Common myeloid progenitor, CD34-positive (primary cell): ENCODE results near the gene CD3G.

Experiments
- CTCF ChIA-PET: fragments of 350-600 bp; sonication (Branson Sonifier 250); formaldehyde crosslinking; loops from one replicate; lab custom pipeline; 2021; ENCODE audit warnings: antibody characterized with exemption; lab: Charles Lee
- POLR2A ChIA-PET: fragments of 350-600 bp; sonication (Branson Sonifier 250); formaldehyde crosslinking; loops from one replicate; lab custom pipeline; 2021; ENCODE audit warnings: antibody characterized with exemption; lab: Charles Lee
- DNase-seq, 3 donors: peaks; one replicate each; pipeline versions ENCODE4 v3.0.0 to v3.0.0-alpha.2; 2013
- H3K27ac ChIP-seq, 2 experiments: 1 replicate in 1 of 2; 2 replicates in 1 of 2; pipeline ENCODE4 v1.7.0; 2013; ENCODE audit warnings: inconsistent platforms in 2 of 2, low read length in 2 of 2, mild to moderate bottlenecking in 2 of 2, low read depth in 1 of 2, moderate library complexity in 1 of 2; ENCODE audit not compliant: severe bottlenecking in 2 of 2, insufficient read depth in 1 of 2, poor library complexity in 1 of 2
- H3K27me3 ChIP-seq, 5 experiments: replicated peaks in 2 of 5; 1 replicate in 3 of 5; 2 replicates in 2 of 5; pipeline versions ENCODE4 v1.6.1 to v1.7.0; 2013; ENCODE audit warnings: low read length in 4 of 5, mild to moderate bottlenecking in 2 of 5, moderate library complexity in 2 of 5, inconsistent platforms in 1 of 5; ENCODE audit not compliant: insufficient read depth in 5 of 5, control insufficient read depth in 4 of 5
- H3K36me3 ChIP-seq, 4 experiments: 1 replicate in 2 of 4; 2 replicates in 2 of 4; pipeline versions ENCODE4 v1.6.1 to v1.7.0; 2013; ENCODE audit warnings: low read length in 3 of 4, control low read depth in 1 of 4, mild to moderate bottlenecking in 1 of 4; ENCODE audit not compliant: control insufficient read depth in 4 of 4, insufficient read depth in 4 of 4
- H3K4me1 ChIP-seq, 4 experiments: 1 replicate in 3 of 4; 2 replicates in 1 of 4; pipeline versions ENCODE4 v1.6.1 to v1.7.1; 2013; ENCODE audit warnings: low read length in 3 of 4, mild to moderate bottlenecking in 3 of 4, control low read depth in 1 of 4, inconsistent platforms in 1 of 4, moderate library complexity in 1 of 4; ENCODE audit not compliant: control insufficient read depth in 4 of 4, insufficient read depth in 4 of 4; ENCODE audit errors: control extremely low read depth in 1 of 4
- H3K4me3 ChIP-seq, 7 experiments: 1 replicate in 4 of 7; 2 replicates in 3 of 7; pipeline versions ENCODE4 v1.5.1 to v1.7.0; 2013; ENCODE audit warnings: mild to moderate bottlenecking in 7 of 7, low read length in 6 of 7, moderate library complexity in 6 of 7, inconsistent platforms in 2 of 7, low read depth in 2 of 7, control low read depth in 1 of 7; ENCODE audit not compliant: insufficient read depth in 4 of 7, control insufficient read depth in 1 of 7; ENCODE audit errors: extremely low read depth in 1 of 7
- H3K9me3 ChIP-seq, 5 experiments: 1 replicate in 4 of 5; 2 replicates in 1 of 5; pipeline versions ENCODE4 v1.6.1 to v1.7.1; 2013; ENCODE audit warnings: low read length in 4 of 5, mild to moderate bottlenecking in 2 of 5, inconsistent platforms in 1 of 5, low read depth in 1 of 5, moderate library complexity in 1 of 5; ENCODE audit not compliant: control insufficient read depth in 4 of 5, insufficient read depth in 2 of 5; ENCODE audit errors: control extremely low read depth in 1 of 5
- WGBS: methylation state at CpG from one replicate; pipeline ENCODE4 v1.1.5; 2013; ENCODE audit not compliant: insufficient coverage; 5-methylcytosine and 5-hydroxymethylcytosine counted together

The CD3G gene

GRCh38 chr11:118383657-118384056 lies 39.5 kb downstream of the CD3G start:
- Histone ChIP-seq H3K36me3 (peaks cover 39 to 96% (median 76%) of the 10 kb centered on the region in 4 experiments), H3K27me3 (no peaks in the 10 kb centered on the region), H3K27ac (no peak overlapping the region), H3K9me3 (no peaks in the 10 kb centered on the region), H3K4me3 (no peak overlapping the region), H3K4me1 (no peaks in the 10 kb centered on the region)
- ChIA-PET POLR2A (interaction anchor here (0.6 kb wide), 2 partner anchors 8 to 192 kb away, joined by 4 read pairs; no protein-coding TSS in a partner anchor), CTCF (interaction anchor here (1.6 kb wide), 1 partner anchor 13 kb away, joined by 3 read pairs; no protein-coding TSS in a partner anchor)
- WGBS: no CpG with 5 or more reads among the region's 3 CpGs
- DNase-seq: no peak

DNA sequence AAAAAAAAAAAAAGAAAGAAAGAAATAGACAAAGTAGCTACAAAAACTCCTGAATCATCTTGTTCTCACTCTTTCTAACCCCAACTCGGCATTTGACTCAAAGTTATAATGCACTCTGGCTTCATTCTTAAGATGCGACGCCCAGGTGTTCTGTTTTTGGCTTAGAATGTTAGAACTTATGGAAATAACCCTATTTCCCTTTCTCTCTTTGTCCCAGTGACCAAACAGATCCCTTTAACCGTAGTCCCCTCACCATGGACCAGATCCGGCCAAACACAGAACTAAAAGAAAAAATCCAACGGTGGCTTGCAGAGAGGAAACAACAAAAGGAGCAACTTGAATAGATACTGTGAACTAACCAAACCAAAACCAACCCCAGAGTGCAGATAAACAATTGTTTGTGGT lies 52.0 kb downstream of the CD3G start:
- DNase-seq: peak in 2 of 3 donors; percentile 8 to 27
- H3K4me1 ChIP-seq: peaks cover 2 to 7% (median 4%) of the 10 kb centered on the region in 4 experiments
- H3K9me3 ChIP-seq: no peaks in the 10 kb centered on the region
- no peaks in the 10 kb centered on the region for H3K27me3 ChIP-seq
- H3K36me3 ChIP-seq: peaks cover 26 to 54% (median 33%) of the 10 kb centered on the region in 4 experiments
- 64% methylated on average over 3 of the region's 6 CpGs for WGBS
- CTCF ChIA-PET: interaction anchor here (0.6 kb wide), 1 partner anchor 69 kb away, joined by 3 read pairs; no protein-coding TSS in a partner anchor
- no peak overlapping the region for H3K4me3 ChIP-seq
- H3K27ac ChIP-seq: no peak overlapping the region
- POLR2A ChIA-PET: no interaction called here

GRCh38 chr11:118397448-118397847 lies 53.3 kb downstream of the CD3G start:
- Histone ChIP-seq H3K9me3 (no peaks in the 10 kb centered on the region), H3K4me3 (no peak overlapping the region), H3K36me3 (peaks cover 20 to 49% (median 28%) of the 10 kb centered on the region in 4 experiments), H3K27ac (no peak overlapping the region), H3K27me3 (no peaks in the 10 kb centered on the region), H3K4me1 (peaks cover 3 to 14% (median 8%) of the 10 kb centered on the region in 4 experiments)
- ChIA-PET CTCF (interaction anchor here (0.9 to 1.7 kb wide), 8 partner anchors 9 to 95 kb away, joined by 3 to 6 read pairs (median 4); no protein-coding TSS in a partner anchor), POLR2A (no interaction called here)
- no peak for DNase-seq

DNA sequence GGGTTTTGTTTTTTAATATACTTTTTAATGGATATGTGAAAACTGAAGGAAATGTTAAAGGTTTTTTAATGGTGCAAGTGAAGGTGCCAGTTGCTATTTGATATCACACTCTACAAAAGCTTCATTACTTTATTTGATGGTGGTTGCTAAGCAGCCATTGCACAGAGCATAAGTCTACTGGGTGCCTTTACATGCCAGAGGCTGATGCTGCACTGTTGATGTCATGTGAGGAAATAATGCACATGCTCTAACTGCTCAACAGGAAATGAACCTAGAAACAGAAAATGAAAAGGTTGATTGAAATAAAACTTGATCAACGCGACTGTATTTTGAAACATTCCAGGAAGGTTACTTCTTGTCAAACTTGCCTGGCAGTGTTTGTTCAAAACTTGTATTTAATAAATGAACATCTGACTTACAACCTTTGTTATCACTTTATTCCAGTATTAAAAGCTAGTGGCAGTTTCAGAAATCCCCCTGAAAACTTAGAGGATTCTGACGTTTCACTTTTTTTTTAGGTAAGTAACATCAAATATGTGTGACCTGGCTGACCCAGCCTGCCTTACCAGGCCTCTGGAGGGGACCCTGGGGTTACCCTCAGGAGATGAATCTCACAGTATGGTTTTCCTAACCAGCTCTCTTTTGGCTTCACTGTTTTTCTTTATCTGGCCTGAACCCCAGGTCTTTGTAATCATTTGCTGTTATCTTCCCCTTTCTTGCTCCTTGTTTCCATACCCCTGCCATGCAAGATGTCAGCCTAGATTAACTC lies 54.8 kb downstream of the CD3G start:
- Histone ChIP-seq H3K27me3 (no peaks in the 10 kb centered on the region), H3K9me3 (no peaks in the 10 kb centered on the region), H3K27ac (peak overlapping the region in 1 of 2 experiments; percentile 38), H3K4me1 (peaks cover 8 to 23% (median 13%) of the 10 kb centered on the region in 4 experiments), H3K36me3 (peaks cover 12 to 34% (median 16%) of the 10 kb centered on the region in 4 experiments), H3K4me3 (no peak overlapping the region)
- CTCF ChIA-PET: interaction anchor here (0.6 to 1.7 kb wide), 6 partner anchors 13 to 203 kb away, joined by 3 to 6 read pairs (median 3); no protein-coding TSS in a partner anchor
- POLR2A ChIA-PET: no interaction called here
- peak; percentile 6 to 27 (median 9) for DNase-seq
- 88% methylated on average over 3 of the region's 3 CpGs for WGBS

DNA sequence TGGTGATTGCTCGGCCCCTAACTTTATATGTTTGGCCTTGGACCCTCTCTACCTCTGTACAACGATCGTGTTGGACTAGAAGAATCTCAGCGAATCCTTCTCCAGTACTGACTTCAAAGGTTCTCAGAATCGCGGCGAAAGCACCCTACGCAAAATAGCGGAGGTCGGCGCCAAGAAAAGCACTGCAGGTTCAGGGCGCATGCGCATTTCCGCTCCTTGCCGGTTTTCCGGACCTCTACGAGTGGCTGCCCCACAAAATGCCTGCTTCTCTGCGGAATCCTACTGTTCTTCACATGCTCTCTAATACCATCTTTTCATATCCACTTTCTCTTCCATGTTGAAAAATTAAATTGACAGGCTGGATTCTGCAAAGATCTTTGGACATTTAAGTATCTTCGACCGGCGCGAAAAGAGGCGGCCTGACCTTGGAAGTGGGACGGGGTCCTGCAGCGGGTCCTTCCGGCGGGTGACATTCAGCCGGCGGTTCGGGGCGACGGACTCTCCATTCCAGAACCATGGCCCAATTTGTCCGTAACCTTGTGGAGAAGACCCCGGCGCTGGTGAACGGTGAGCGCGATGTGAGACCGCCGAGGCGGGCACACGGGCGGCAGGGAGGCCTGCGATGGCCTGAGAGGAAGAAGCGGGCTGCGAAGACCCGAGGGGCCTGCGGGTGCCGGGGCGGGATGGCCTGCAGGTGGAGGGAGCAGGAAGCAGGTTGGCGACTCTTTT lies 57.2 kb downstream of the CD3G start, which contains the start of gene ATP5MG:
ATP5MG (plus strand) TSS at position 456 of the 729 bp plus-strand sequence; CDS start at position 516, 60 bp downstream.
- POLR2A ChIA-PET: interaction anchor here (0.5 to 1.0 kb wide), 2 partner anchors 15 to 16 kb away, joined by 3 to 4 read pairs; no protein-coding TSS in a partner anchor
- 0% methylated on average over 46 of the region's 51 CpGs for WGBS
- peak; percentile 90 to 94 (median 93) for DNase-seq

DNA sequence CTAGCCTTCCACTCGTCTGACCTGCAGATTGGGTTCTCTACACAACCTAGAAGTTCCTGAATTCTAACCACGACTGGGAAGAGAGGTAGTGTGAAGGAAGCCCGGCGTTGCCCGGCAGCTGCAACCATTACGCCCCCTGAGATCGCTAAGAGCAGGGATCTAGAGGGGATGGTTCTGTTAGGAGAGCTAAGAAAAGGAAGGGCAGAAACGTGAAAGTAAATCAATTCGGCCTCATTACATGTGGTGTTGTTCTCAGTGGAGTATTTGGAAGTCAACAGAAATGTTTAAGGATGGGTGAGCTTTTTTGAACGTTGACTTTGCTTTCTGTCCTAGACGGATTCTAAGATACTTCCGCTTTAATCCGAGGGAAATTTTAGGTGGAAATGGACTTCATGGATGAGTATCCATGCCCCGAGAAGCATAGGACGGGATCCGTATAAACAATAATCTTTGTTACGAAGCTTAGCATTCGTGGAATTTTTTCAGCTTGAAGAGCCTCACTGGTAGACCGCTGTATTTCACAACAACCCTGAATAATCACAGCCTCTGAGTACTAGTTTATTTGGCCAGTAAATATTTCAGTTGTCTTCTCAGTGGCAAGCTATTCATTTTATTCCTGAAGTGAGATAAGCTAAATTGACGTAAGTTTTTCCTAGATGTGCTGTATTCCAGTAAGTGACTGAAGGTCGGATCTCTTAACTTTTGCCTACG lies 57.9 kb downstream of the CD3G start:
- ChIA-PET CTCF (interaction anchor here (0.6 to 2.1 kb wide), 10 partner anchors 10 to 160 kb away, joined by 3 to 9 read pairs (median 4); no protein-coding TSS in a partner anchor), POLR2A (interaction anchor here (1.0 kb wide), 1 partner anchor 14 kb away, joined by 3 read pairs; no protein-coding TSS in a partner anchor)
- Histone ChIP-seq H3K4me3 (peak overlapping the region; percentile 63 to 100 (median 95)), H3K27ac (peak overlapping the region; percentile 87 to 95), H3K9me3 (no peaks in the 10 kb centered on the region), H3K27me3 (no peaks in the 10 kb centered on the region), H3K36me3 (peaks cover 8 to 25% (median 23%) of the 10 kb centered on the region in 4 experiments), H3K4me1 (peaks cover 8 to 23% (median 13%) of the 10 kb centered on the region in 4 experiments)
- WGBS: 3% methylated on average over 10 of the region's 22 CpGs
- peak; percentile 1 to 43 (median 32) for DNase-seq

More for the DNA sequence above, 57.2 kb downstream of the CD3G start, which contains the start of gene ATP5MG:
- Histone ChIP-seq H3K9me3 (no peaks in the 10 kb centered on the region), H3K27me3 (no peaks in the 10 kb centered on the region), H3K4me1 (peaks cover 8 to 23% (median 13%) of the 10 kb centered on the region in 4 experiments), H3K4me3 (peak within 1 kb of the TSS; percentile 63 to 100 (median 95)), H3K36me3 (peaks cover 8 to 23% (median 20%) of the 10 kb centered on the region in 4 experiments), H3K27ac (peak within 1 kb of the TSS; percentile 87 to 95)
- CTCF ChIA-PET: interaction anchor here (0.9 to 2.1 kb wide), 8 partner anchors 11 to 89 kb away, joined by 3 to 9 read pairs (median 4); no protein-coding TSS in a partner anchor
